B cell (primary cell): ENCODE data around the gene CD96. TPM values are rescaled to one million over a fixed set of nuclear protein-coding genes. Genes with fewer than 3 reads are reported as not detected.

Experiments
- ATAC-seq: fragments of 200-7000 bp; cut with Tn5 transposase; one replicate; pipeline ENCODE4 v1.10.0; 2021; ENCODE audit warnings: low read depth, mild to moderate bottlenecking, moderate number of reproducible peaks, moderate library complexity
- CTCF ChIA-PET: fragments of 350-600 bp; sonication (Branson Sonifier 250); formaldehyde crosslinking; loops from one replicate; lab custom pipeline; 2021; ENCODE audit warnings: antibody characterized with exemption, inconsistent platforms; lab: Charles Lee
- POLR2A ChIA-PET: fragments of 350-600 bp; sonication (Branson Sonifier 250); formaldehyde crosslinking; loops from one replicate; lab custom pipeline; 2021; ENCODE audit warnings: antibody characterized with exemption; lab: Charles Lee
- DNase-seq: peaks from one replicate; pipeline ENCODE4 v3.0.0; 2013
- H2AFZ ChIP-seq: 2 replicates; pipeline ENCODE4 v1.6.1; 2012; ENCODE audit warnings: mild to moderate bottlenecking, low read depth, low read length; ENCODE audit not compliant: insufficient read depth, poor library complexity, severe bottlenecking
- H3K27ac ChIP-seq, 2 donors: 1 replicate in 1 of 2; 2 replicates in 1 of 2; pipeline ENCODE4 v1.5.1; 2012 to 2013; ENCODE audit warnings: low read length in 2 of 2, mild to moderate bottlenecking in 2 of 2, moderate library complexity in 1 of 2
- H3K27me3 ChIP-seq, 4 experiments: fragments of 200-600 bp in 1 of 4; sonication (generic) in 1 of 4; replicated peaks in 1 of 4; 1 replicate in 2 of 4; 2 replicates in 2 of 4; pipeline versions ENCODE4 v1.6.1 to v1.7.0; 2013 to 2016; ENCODE audit warnings: low read length in 3 of 4, mild to moderate bottlenecking in 2 of 4, mixed read lengths in 1 of 4, moderate library complexity in 1 of 4; ENCODE audit not compliant: insufficient read depth in 4 of 4, control insufficient read depth in 3 of 4; ENCODE audit errors: control extremely low read depth in 1 of 4
- H3K36me3 ChIP-seq, 2 experiments: replicated peaks in 1 of 2; 1 replicate in 1 of 2; 2 replicates in 1 of 2; pipeline versions ENCODE4 v1.6.1 to v1.7.1; 2013; ENCODE audit warnings: low read length in 1 of 2; ENCODE audit not compliant: insufficient read depth in 2 of 2, control insufficient read depth in 1 of 2; ENCODE audit errors: control extremely low read depth in 1 of 2, extremely low read depth in 1 of 2
- H3K4me1 ChIP-seq, 2 donors: fragments of 200-600 bp in 1 of 2; sonication (generic) in 1 of 2; 1 replicate in 1 of 2; 2 replicates in 1 of 2; pipeline versions ENCODE4 v1.5.1 to v1.6.1; 2013 to 2017; ENCODE audit warnings: low read length in 2 of 2; ENCODE audit not compliant: control insufficient read depth in 2 of 2, insufficient read depth in 2 of 2
- H3K4me2 ChIP-seq: replicated peaks from 2 replicates; pipeline ENCODE3; 2012; ENCODE audit warnings: mild to moderate bottlenecking, low read depth, low read length; ENCODE audit not compliant: poor library complexity, severe bottlenecking
- H3K4me3 ChIP-seq, 5 experiments: fragments of 200-600 bp in 1 of 5; sonication (generic) in 1 of 5; 1 replicate in 3 of 5; 2 replicates in 2 of 5; pipeline versions ENCODE4 v1.5.1 to v1.7.0; 2011 to 2016; ENCODE audit warnings: low read length in 4 of 5, mild to moderate bottlenecking in 4 of 5, low read depth in 2 of 5, control low read depth in 1 of 5, moderate library complexity in 1 of 5; ENCODE audit not compliant: insufficient read depth in 1 of 5; ENCODE audit errors: control extremely low read depth in 1 of 5, extremely low read depth in 1 of 5
- H3K79me2 ChIP-seq: fragments of 200-600 bp; sonication (generic); one replicate; pipeline ENCODE4 v1.6.0; 2016; ENCODE audit warnings: low read length; ENCODE audit not compliant: control insufficient read depth, insufficient read depth
- H3K9ac ChIP-seq: fragments of 200-600 bp; sonication (generic); 2 replicates; pipeline ENCODE4 v1.6.1; 2017; ENCODE audit warnings: mild to moderate bottlenecking, low read length, moderate library complexity
- H3K9me3 ChIP-seq, 3 donors: one replicate each; pipeline versions ENCODE4 v1.6.1 to v1.7.1; 2013; ENCODE audit warnings: low read length in 2 of 3; ENCODE audit not compliant: control insufficient read depth in 2 of 3, insufficient read depth in 1 of 3; ENCODE audit errors: control extremely low read depth in 1 of 3
- H4K20me1 ChIP-seq: 2 replicates; pipeline ENCODE4 v1.6.0; 2012; ENCODE audit warnings: mild to moderate bottlenecking, low read length; ENCODE audit not compliant: insufficient read depth, control insufficient read depth, poor library complexity, severe bottlenecking
- H3K27ac Mint-ChIP-seq: one replicate; pipeline ENCODE4 v1.8.0; 2021; ENCODE audit warnings: mixed read lengths
- H3K27me3 Mint-ChIP-seq: one replicate; pipeline ENCODE4 v1.8.0; 2021; ENCODE audit warnings: mixed read lengths
- H3K4me1 Mint-ChIP-seq: one replicate; pipeline ENCODE4 v1.8.0; 2021; ENCODE audit warnings: mixed read lengths
- H3K4me3 Mint-ChIP-seq: one replicate; pipeline ENCODE4 v1.8.0; 2021; ENCODE audit warnings: mixed read lengths
- H3K9me3 Mint-ChIP-seq: one replicate; pipeline ENCODE4 v1.8.0; 2022; ENCODE audit warnings: mixed read lengths; ENCODE audit not compliant: insufficient read depth
- CTCF ChIP-seq: fragments of 200-600 bp; IDR thresholded peaks from one replicate; pipeline ENCODE4 v1.8.0; 2022; ENCODE audit warnings: antibody characterized with exemption, mild to moderate bottlenecking
- EZH2 ChIP-seq: IDR thresholded peaks from 2 replicates; pipeline ENCODE4 v1.6.1; 2012; ENCODE audit warnings: borderline replicate concordance, low read depth, mild to moderate bottlenecking, moderate library complexity, low read length; ENCODE audit not compliant: insufficient read depth, poor library complexity, severe bottlenecking
- WGBS: methylation state at CpG from one replicate; pipeline ENCODE4 v1.1.5; 2013; ENCODE audit warnings: missing lambda C conversion rate; ENCODE audit not compliant: insufficient coverage; 5-methylcytosine and 5-hydroxymethylcytosine counted together
- intact Hi-C: fragments of 100-400 bp; cut with micrococcal nuclease; formaldehyde crosslinking; loops from one replicate; pipeline ENCODE4 v1.10.0; 2022
- polyA plus RNA-seq: library from polyadenylated mRNA; depleted of rRNA; stranded (reverse); fragments of >200 nt; gene quantifications from 2 replicates; pipeline ENCODE4 v1.2.3, GENCODE V29; 2012
- total RNA-seq, 2 donors: library from RNA; stranded (reverse); fragments of 120-200 nt in 1 of 2; gene quantifications; 1 replicate in 1 of 2; 2 replicates in 1 of 2; pipeline versions ENCODE4 v1.2.3 to v1.2.4, GENCODE V29; 2013 to 2022

The CD96 gene
- total and polyA plus RNA-seq, 2 donors (not counting 1 experiment from before 2014, with no cell fraction given) = 21.4 to 56.2 TPM

DNA sequence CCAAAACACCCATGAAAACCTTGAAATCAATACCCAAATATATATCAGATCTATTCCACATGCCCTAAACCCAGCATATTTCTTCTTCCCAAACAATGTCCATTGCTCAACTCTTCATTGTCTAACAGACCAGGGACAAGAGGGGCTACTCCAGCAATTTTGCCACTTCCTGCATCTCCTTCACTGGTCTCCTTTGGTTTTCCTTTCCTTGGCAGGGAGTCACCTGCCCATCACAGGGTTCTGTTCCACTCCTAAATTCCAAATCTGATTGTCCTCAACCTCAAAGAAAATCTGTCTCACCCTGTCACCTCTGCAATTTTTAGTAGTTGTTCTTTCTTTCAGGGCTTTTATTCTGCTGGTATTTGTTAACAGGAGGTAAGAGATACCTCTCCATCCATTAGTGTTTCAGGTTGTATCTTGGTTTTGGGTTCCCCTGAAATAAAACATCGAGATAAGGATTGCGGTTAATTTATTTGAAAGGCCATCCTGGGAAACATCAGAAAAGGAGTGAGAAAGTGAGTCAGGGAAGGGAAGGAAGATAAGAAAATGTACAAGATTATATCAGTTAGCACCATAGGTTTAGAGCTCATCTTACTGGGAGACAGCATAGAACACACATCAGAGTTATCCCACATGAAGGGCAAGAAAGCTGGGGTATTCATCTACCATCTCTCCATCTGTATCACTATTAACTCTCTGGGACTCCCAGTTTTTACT lies 39.6 kb downstream of the CD96 start:
- peaks cover 9 to 18% of the 10 kb centered on the region in 2 donors for H3K4me1 ChIP-seq
- no peaks in the 10 kb centered on the region for H3K79me2 ChIP-seq
- no peak overlapping the region for H3K4me3 Mint-ChIP-seq
- TF ChIP-seq EZH2 = no peak
- no peak for TF ChIP-seq CTCF
- H3K27me3 Mint-ChIP-seq = no peaks in the 10 kb centered on the region
- POLR2A ChIA-PET = no interaction called here
- no peaks in the 10 kb centered on the region for H3K9me3 Mint-ChIP-seq
- no peak overlapping the region for H3K27ac Mint-ChIP-seq
- ATAC-seq (no peak), DNase-seq (no peak)
- H3K9ac ChIP-seq = no peak overlapping the region
- H3K36me3 ChIP-seq = peaks cover 0 to 50% of the 10 kb centered on the region in 2 experiments
- H3K27ac ChIP-seq = no peak overlapping the region
- no peak overlapping the region for H3K4me2 ChIP-seq
- H4K20me1 ChIP-seq = no peaks in the 10 kb centered on the region
- CTCF ChIA-PET = no interaction called here
- H3K9me3 ChIP-seq = no peaks in the 10 kb centered on the region
- no CpG with 5 or more reads among the region's 2 CpGs for whole genome bisulfite sequencing
- H3K4me1 Mint-ChIP-seq = peaks cover 31% of the 10 kb centered on the region
- H3K4me3 ChIP-seq = no peak overlapping the region
- no peak overlapping the region for H2AFZ ChIP-seq
- intact Hi-C loops = no loop called here
- no peaks in the 10 kb centered on the region for H3K27me3 ChIP-seq

GRCh38 chr3:111582120-111582474 lies 40.1 kb downstream of the CD96 start:
- intact Hi-C loops = no loop called here
- no CpG with 5 or more reads among the region's 1 CpG for WGBS
- H3K4me1 Mint-ChIP-seq = peaks cover 34% of the 10 kb centered on the region

More at GRCh38 chr3:111582120-111582474, 40.1 kb downstream of the CD96 start:
- no peak overlapping the region for H3K27ac ChIP-seq
- H3K9me3 ChIP-seq = no peaks in the 10 kb centered on the region
- ChIA-PET POLR2A (no interaction called here), CTCF (no interaction called here)
- H3K79me2 ChIP-seq = no peaks in the 10 kb centered on the region
- H3K9me3 Mint-ChIP-seq = no peaks in the 10 kb centered on the region
- no peaks in the 10 kb centered on the region for H3K27me3 ChIP-seq
- no peak overlapping the region for H3K4me3 Mint-ChIP-seq
- DNase-seq = no peak
- no peaks in the 10 kb centered on the region for H4K20me1 ChIP-seq
- no peak overlapping the region for H3K27ac Mint-ChIP-seq
- no peak overlapping the region for H3K9ac ChIP-seq
- TF ChIP-seq EZH2 (no peak), CTCF (no peak)
- H3K4me3 ChIP-seq = no peak overlapping the region
- H2AFZ ChIP-seq = no peak overlapping the region
- no peaks in the 10 kb centered on the region for H3K27me3 Mint-ChIP-seq
- peaks cover 0 to 51% of the 10 kb centered on the region in 2 experiments for H3K36me3 ChIP-seq
- no peak overlapping the region for H3K4me2 ChIP-seq
- no peak for ATAC-seq
- peaks cover 9 to 18% of the 10 kb centered on the region in 2 donors for H3K4me1 ChIP-seq
